ENCODE results near the gene HMCN2.

DNA sequence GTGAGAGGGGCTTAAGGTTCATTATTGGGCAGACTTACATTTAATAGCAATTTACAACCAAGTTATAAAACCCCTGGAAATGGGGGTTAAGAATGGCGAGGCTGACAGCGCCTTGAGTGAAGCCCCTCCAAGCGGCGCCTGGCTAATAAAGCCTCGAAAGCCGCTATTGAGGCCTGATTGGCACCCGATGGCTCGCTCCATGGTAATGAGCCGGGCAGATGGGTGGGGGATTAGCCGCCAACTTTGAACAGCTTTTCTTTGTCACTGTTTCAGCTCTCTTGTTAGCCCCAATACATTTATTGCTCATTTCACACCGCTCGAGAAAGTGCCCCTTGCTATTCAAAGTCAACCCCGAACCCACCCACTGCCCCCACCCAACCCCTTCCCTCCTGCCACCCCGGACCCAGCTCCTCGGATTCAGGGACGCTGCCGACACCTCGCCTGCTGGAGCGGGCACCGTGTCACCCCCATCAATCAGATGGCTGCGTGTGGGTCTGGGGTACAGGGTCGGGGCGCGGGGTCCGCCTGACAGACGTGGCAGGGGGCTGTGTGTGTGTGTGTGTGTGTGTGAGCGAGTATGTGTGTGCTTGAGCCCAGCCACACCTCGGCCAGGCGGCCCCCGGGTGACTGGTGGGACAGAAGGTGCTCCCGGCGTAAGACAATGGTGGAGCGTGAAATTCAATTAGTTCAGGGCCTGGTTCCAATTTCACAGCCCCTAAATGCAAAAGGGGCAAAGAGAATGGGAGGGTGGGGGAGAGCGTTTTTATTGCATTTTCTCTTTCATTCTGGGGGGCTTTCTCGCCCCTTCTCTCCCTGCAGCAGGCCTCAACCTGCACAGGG is 213.4 kb downstream of the HMCN2 start:
- TF ChIP-seq EZH2phosphoT487 (IDR thresholded peaks at IDR 0.05; ENCODE audit: borderline replicate concordance, low read depth, low read length) (no peak), CTCF (conservative IDR thresholded peaks at IDR 0.05; ENCODE audit: low read length) (no peak)

Measured in OCI-LY7 (cell line).